Keratinocyte (primary cell): ENCODE results near the gene GNG3.
"Not testable (repeated sequence)": the region's sequence is repeated elsewhere in the genome, so short reads cannot be mapped to it uniquely, and the experiment has no call there.

Experiments
- CTCF ChIP-seq, 3 experiments: IDR thresholded peaks in 1 of 3; conservative IDR thresholded peaks in 1 of 3; optimal IDR thresholded peaks in 1 of 3; 2 replicates in 2 of 3; 3 replicates in 1 of 3; pipeline versions ENCODE3 to v1.5.1; 2011; ENCODE audit warnings: low read length in 3 of 3, mild to moderate bottlenecking in 3 of 3, moderate library complexity in 2 of 3, control low read depth in 1 of 3, inconsistent platforms in 1 of 3; ENCODE audit not compliant: insufficient read depth in 2 of 3; ENCODE audit errors: extremely low read depth in 1 of 3
- EZH2 ChIP-seq: IDR thresholded peaks from one replicate; pipeline ENCODE4 v1.6.1; 2012; ENCODE audit warnings: inconsistent platforms, mild to moderate bottlenecking, low read length, moderate library complexity

GRCh38 chr11:62730076-62730475 is 22.6 kb downstream of the GNG3 start:
- TF ChIP-seq CTCF (optimal IDR thresholded peaks at IDR 0.05 in 1 of 3, IDR thresholded peaks at IDR 0.05 in 1 of 3, conservative IDR thresholded peaks at IDR 0.05 in 1 of 3; ENCODE audit: extremely low read depth in 1 of 3, insufficient read depth in 2 of 3, low read length in 3 of 3); EZH2: not testable (repeated sequence)
